NCI-H1105 treated with DMSO at 0.1 percent for 48 hours (cell line): ENCODE measurements around the gene EXOC7.
"Not testable (repeated sequence)": the region's sequence is repeated elsewhere in the genome, so short reads cannot be mapped to it uniquely, and the experiment has no call there.

Experiments
- DNase-seq: peaks from one replicate; lab custom pipeline; 2025; lab: John Stamatoyannopoulos, UW

The EXOC7 gene

GRCh38 chr17:76087531-76087930 lies 16.1 kb downstream of the EXOC7 start:
- DNase-seq = no peak

GRCh38 chr17:76086384-76086783 lies 17.2 kb downstream of the EXOC7 start:
- DNase-seq = no peak

GRCh38 chr17:76085731-76086366 lies 17.7 kb downstream of the EXOC7 start:
- DNase-seq = no peak

GRCh38 chr17:76085066-76085730 lies 18.4 kb downstream of the EXOC7 start:
- DNase-seq = no peak

GRCh38 chr17:76083536-76084182 lies 19.9 kb downstream of the EXOC7 start:
- DNase-seq = no peak

GRCh38 chr17:76082326-76083251 lies 21.0 kb downstream of the EXOC7 start:
- peak; percentile 8 for DNase-seq

GRCh38 chr17:76081295-76082210 lies 22.0 kb downstream of the EXOC7 start:
- no peak for DNase-seq

GRCh38 chr17:76080768-76081287 lies 22.8 kb downstream of the EXOC7 start:
- no peak for DNase-seq

- DNase-seq = peak; percentile 4
These were observed 23.4 kb downstream of the EXOC7 start for GRCh38 chr17:76079956-76080767.

- no peak for DNase-seq
These were observed 24.0 kb downstream of the EXOC7 start for GRCh38 chr17:76079535-76079955.

GRCh38 chr17:76078860-76079534 lies 24.6 kb downstream of the EXOC7 start, which contains the start of gene ZACN:
TSS of gene ZACN (plus strand) at chr17:76079182. CDS start at chr17:76079265, 83 bp downstream.
- peak; percentile 21 for DNase-seq

GRCh38 chr17:76078370-76078769 lies 25.2 kb downstream of the EXOC7 start:
- DNase-seq = not testable (repeated sequence)

- DNase-seq = no peak
These were observed 25.9 kb downstream of the EXOC7 start for GRCh38 chr17:76077584-76078110.

- DNase-seq = no peak
These were observed 26.6 kb downstream of the EXOC7 start for GRCh38 chr17:76076765-76077583.

GRCh38 chr17:76076146-76076764 lies 27.3 kb downstream of the EXOC7 start:
- DNase-seq = no peak

GRCh38 chr17:76075364-76076145 lies 28.0 kb downstream of the EXOC7 start:
- no peak for DNase-seq
